SK-N-SH treated with all-trans-retinoic acid at 6 μM for 48 hours (cell line): ENCODE measurements around the gene ARFGAP3.

Experiments used
- ESRRG ChIP-seq: fragments of 250-450 bp; sonication (Bioruptor Pico); IDR thresholded peaks from 2 replicates; pipeline ENCODE4 v1.6.1; 2021; ENCODE audit warnings: mild to moderate bottlenecking
- ISL1 ChIP-seq: fragments of 250-450 bp; sonication (Bioruptor Pico); IDR thresholded peaks from 2 replicates; pipeline ENCODE4 v2.1.2; 2022; ENCODE audit warnings: mild to moderate bottlenecking, moderate library complexity
- SNAI2 ChIP-seq: fragments of 250-450 bp; sonication (Bioruptor Pico); IDR thresholded peaks from 2 replicates; pipeline ENCODE4 v1.5.0; 2020; ENCODE audit warnings: mild to moderate bottlenecking, moderate library complexity
- TCF4 ChIP-seq: fragments of 250-450 bp; sonication (Bioruptor Pico); IDR thresholded peaks from 2 replicates; pipeline ENCODE4 v1.8.0; 2021; ENCODE audit warnings: mild to moderate bottlenecking, moderate library complexity, borderline replicate concordance
- TOX ChIP-seq: fragments of 250-450 bp; sonication (Bioruptor Pico); IDR thresholded peaks from 2 replicates; pipeline ENCODE4 v1.8.0; 2021; ENCODE audit warnings: mild to moderate bottlenecking, moderate library complexity, borderline replicate concordance
- TSHZ2 ChIP-seq: fragments of 250-450 bp; sonication (Bioruptor Pico); IDR thresholded peaks from 2 replicates; pipeline ENCODE4 v1.5.0; 2020; ENCODE audit warnings: mild to moderate bottlenecking, moderate library complexity
- ZFP3 ChIP-seq: fragments of 250-450 bp; sonication (Bioruptor Pico); IDR thresholded peaks from 2 replicates; pipeline ENCODE4 v1.5.0; 2020; ENCODE audit warnings: mild to moderate bottlenecking, moderate library complexity
- ZFP30 ChIP-seq: fragments of 450-650 bp; formaldehyde crosslinking; IDR thresholded peaks from 2 replicates; pipeline ENCODE4 v1.5.0; 2022; ENCODE audit warnings: mild to moderate bottlenecking, moderate library complexity
- ZNF565 ChIP-seq: fragments of 450-650 bp; formaldehyde crosslinking; conservative IDR thresholded peaks from 2 replicates; pipeline ENCODE4 v1.5.0; 2020; ENCODE audit warnings: low read depth, mild to moderate bottlenecking, moderate library complexity
- TF ChIP-seq, protein P1 (sequence below): fragments of 250-450 bp; sonication (Bioruptor Pico); IDR thresholded peaks from 2 replicates; pipeline ENCODE4 v1.5.1; 2020; ENCODE audit warnings: low read depth, mild to moderate bottlenecking, moderate library complexity
- TF ChIP-seq, protein P2 (sequence below): fragments of 250-450 bp; sonication (Bioruptor Pico); IDR thresholded peaks from 2 replicates; pipeline ENCODE4 v1.8.0; 2020; ENCODE audit warnings: mild to moderate bottlenecking, moderate library complexity, borderline replicate concordance

GRCh38 chr22:42881982-42882656, 25.0 kb upstream of the ARFGAP3 start:
- TF ChIP-seq TOX (CRISPR knock-in tag) (no peak), ESRRG (CRISPR knock-in tag) (no peak), ZFP30 (CRISPR knock-in tag) (no peak), TSHZ2 (CRISPR knock-in tag) (no peak), TCF4 (no peak), ISL1 (CRISPR knock-in tag) (no peak), ZFP3 (no peak), ZNF565 (no peak), SNAI2 (CRISPR knock-in tag) (no peak)
- TF ChIP-seq, protein P1, sequence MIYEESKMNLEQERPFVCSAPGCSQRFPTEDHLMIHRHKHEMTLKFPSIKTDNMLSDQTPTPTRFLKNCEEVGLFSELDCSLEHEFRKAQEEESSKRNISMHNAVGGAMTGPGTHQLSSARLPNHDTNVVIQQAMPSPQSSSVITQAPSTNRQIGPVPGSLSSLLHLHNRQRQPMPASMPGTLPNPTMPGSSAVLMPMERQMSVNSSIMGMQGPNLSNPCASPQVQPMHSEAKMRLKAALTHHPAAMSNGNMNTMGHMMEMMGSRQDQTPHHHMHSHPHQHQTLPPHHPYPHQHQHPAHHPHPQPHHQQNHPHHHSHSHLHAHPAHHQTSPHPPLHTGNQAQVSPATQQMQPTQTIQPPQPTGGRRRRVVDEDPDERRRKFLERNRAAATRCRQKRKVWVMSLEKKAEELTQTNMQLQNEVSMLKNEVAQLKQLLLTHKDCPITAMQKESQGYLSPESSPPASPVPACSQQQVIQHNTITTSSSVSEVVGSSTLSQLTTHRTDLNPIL (CRISPR knock-in tag): no peak
- TF ChIP-seq, protein P2, sequence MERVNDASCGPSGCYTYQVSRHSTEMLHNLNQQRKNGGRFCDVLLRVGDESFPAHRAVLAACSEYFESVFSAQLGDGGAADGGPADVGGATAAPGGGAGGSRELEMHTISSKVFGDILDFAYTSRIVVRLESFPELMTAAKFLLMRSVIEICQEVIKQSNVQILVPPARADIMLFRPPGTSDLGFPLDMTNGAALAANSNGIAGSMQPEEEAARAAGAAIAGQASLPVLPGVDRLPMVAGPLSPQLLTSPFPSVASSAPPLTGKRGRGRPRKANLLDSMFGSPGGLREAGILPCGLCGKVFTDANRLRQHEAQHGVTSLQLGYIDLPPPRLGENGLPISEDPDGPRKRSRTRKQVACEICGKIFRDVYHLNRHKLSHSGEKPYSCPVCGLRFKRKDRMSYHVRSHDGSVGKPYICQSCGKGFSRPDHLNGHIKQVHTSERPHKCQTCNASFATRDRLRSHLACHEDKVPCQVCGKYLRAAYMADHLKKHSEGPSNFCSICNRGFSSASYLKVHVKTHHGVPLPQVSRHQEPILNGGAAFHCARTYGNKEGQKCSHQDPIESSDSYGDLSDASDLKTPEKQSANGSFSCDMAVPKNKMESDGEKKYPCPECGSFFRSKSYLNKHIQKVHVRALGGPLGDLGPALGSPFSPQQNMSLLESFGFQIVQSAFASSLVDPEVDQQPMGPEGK (CRISPR knock-in tag): no peak
